HG03460 (cell line): ENCODE data around the gene HAT1.

Source experiments
- ATAC-seq: cut with Tn5 transposase; IDR thresholded peaks from one replicate; pipeline ENCODE4 v1.9.1; 2021; ENCODE audit not compliant: unreplicated experiment

The HAT1 gene

DNA sequence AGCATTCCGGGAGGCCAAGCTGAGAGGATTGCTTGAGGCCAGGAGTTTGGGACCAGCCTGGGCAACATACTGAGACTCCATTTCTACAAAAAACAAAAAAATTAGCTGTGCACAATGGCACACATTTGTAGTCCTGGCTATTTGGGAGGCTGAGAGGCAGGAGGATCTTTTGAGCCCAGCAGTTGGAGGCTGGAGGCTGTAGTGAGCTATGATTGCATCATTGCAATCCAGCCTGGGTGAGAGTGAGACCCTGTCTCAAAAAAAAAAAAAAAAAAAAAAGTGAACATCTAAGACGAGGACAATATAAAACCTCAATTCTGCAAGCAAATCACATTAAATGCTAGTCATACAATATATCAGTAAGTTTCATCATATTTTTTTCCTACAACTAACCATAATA lies 2.8 kb upstream of the HAT1 start:
- no peak for ATAC-seq

DNA sequence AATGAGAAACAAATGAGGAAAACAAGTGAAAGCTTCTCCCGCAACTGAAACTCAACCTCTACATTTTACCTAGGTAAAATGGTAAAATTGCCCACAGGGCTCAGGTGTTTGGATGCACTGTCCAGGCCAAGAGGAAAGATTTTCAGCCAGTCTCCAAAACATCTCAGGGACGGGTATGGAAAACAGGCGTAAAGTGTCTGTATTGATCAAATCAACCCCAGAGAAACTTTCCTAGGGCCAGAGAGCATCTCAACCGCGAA lies 361 bp upstream of the HAT1 start:
- no peak for ATAC-seq

DNA sequence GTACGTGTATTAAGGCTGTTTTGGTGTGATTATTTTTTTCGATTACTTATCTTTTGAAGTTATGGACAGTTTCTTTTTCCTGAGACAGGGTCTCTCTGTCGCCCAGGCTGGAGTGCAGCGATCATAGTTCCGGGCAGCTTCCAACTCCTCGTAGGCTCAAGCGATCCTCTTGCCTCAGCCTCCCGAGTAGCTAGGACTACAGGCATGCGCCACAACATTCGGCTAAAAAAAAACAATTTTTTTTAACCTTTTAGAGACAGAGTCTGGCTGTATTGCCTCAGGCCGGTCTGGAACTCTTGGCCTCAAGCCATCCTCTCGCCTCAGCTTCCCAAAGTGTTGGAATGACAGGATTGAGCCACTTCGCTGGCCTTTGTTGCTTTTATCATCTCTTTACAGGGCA lies 945 bp downstream of the HAT1 start:
- no peak for ATAC-seq

DNA sequence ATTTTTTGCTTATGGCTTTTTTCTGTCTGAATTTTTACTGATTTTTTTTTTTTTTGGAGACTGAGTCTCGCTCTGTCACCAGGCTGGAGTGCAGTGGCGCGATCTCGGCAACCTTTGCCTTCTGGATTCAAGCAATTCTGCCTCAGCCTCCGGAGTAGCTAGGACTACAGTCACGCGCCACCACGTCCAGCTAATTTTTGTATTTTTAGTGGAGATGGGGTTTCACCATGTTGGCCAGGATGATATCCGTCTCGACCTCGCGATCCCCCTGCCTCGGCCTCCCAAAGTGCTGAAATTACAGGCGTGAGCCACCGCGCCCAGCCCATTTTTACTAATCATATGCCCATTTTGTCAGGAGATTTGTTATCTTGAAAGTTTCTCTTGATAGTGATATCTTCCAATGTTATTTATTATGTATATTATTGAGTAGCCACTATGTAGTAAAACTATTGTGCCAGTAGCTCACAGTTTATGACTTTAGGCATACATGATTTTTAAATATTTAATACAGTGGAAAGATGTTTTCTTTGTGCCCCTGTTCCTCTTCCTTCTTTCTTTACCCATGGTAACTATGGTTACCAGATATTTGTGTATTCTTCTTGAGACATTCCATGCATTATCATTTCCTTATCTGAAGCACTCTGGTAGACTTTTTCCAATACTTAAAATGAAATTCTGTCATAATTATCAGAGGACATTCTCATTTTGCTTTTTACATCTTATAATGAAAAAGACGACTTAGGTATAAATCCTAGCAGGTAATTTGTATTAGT lies 2.1 kb downstream of the HAT1 start:
- ATAC-seq = no peak

DNA sequence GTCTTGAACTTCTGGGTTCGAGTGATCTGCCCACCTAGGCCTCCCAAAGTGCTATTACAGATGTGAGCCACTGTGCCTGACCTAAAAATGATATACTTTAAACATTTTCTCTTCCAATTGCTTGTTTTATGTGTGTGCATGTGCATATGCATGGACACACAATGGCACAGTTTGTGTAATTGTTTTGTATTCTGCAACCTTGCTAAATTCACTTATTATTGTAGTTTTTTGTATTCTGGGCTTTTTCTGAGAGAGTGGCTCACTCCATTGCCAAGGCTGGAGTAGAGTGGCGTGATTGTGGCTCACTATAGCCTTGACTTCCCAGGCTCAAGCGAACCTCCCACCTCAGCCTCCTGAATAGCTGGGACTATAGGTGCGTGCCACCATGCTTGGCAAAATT lies 8.1 kb downstream of the HAT1 start:
- no peak for ATAC-seq

DNA sequence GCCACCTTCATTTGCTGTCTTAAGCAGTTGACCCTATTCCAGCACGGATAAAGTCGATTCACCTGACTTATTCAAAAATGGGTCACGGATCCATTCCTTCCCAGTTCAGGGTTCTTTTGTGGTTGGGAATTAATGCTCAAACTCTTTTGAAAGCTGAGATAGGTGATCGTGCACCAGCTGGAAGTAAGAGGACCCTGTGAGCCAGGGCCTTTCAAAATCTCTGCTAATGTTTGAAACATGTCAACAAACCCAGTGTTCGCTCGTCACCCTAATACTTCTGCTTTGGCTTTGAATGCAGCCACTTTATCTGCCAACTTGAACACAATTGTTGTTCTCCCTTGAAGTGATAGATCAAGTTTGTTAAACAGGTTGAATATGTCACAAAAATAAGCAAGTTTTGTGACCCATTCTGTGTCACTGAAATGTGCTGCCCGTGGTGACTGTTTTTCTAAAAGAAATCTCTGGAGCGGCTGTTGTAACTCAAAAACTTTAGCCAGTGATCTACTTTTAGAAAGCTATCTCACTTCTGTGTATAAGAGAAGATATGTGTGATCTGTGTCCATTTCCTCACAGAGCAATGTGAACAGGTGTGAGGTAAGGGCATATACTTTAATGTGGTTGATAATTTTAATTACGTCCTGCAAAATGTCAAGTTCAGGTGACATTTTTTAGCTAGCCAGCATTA lies 16.9 kb downstream of the HAT1 start:
- no peak for ATAC-seq

DNA sequence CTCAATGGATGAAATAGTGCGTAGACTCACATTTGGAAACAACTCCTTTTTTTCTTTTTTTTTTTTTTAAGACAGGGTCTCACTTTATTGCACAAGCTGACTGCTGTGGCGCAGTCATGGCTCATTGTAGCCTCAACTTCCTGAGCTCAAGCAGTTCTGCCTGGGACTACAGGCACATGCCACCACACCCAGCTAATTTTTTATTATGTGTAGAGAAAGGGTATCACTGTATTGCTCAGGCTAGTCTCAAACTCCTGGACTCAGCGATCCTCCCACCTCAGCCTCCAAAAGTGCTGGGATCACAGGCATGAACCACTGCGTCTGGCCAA lies 17.4 kb downstream of the HAT1 start:
- no peak for ATAC-seq

DNA sequence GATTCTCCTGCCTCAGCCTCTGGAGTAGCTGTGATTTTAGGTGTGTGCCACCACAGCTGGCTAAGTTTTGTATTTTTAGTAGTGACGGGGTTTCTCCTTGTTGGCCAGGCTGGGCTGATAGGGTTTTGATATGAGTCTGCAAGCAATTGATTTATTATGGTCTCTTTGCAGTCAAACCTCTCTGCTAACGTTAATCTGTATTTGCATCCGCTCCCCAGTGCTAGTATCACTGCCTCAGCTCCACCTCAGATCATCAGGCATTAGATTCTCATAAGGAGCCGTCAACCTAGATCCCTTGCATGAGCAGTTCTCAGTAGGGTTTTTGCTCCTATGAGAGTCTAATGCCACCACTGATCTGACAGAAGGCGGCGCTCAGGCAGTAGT lies 19.0 kb downstream of the HAT1 start:
- no peak for ATAC-seq

DNA sequence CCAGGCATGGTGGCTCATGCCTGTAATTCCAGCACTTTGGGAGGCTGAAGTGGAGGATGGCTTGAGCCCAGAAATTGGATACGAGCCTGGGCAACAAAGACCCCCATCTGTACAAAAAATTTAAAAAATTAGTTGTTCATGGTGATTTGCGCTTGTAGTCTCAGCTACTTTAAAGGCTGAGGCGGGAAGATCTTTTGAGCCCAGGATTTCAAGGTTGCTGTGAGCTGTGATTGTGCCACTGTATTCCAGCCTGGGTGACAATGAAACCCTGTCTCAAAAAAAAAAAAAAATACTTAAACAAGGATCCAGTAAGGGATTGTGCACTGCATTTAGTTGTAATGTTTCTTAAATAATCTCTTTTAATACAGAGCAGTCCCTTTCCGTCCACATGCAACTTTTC lies 21.6 kb downstream of the HAT1 start:
- ATAC-seq = no peak

DNA sequence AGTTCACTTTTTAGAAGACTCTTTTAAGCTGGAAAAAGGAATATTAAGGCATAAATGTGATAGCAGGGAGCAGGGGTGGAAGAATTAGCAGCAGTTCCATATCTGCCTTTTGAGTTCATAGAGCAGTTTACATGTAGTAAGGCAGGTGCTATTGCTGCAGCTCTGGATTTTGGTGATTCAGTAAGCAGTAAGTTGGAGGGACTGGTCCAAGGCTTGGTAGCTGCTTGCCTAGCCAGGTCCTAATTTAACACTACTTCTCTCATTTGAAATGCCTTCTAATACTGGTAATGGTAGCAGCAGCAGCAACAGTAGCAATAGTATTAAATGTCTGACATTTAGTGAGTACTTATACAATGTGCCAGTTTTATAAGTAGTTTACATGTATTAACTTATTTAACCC lies 30.0 kb downstream of the HAT1 start:
- no peak for ATAC-seq

DNA sequence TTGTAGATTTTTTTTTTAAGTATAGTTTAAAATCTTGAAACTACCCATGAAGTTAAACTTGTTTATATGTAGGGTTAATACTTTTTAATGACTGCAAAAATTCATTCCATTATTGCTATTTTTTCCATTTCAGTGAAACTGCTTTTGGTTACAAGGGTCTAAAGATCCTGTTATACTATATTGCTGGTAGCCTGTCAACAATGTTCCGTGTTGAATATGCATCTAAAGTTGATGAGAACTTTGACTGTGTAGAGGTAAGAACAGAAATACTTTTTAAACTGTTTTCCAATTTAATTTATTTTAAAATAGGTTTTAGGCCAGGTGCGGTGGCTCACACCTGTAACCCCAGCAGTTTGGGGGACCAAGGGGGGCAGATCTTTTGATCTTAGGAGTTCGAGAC lies 30.5 kb downstream of the HAT1 start:
- no peak for ATAC-seq

DNA sequence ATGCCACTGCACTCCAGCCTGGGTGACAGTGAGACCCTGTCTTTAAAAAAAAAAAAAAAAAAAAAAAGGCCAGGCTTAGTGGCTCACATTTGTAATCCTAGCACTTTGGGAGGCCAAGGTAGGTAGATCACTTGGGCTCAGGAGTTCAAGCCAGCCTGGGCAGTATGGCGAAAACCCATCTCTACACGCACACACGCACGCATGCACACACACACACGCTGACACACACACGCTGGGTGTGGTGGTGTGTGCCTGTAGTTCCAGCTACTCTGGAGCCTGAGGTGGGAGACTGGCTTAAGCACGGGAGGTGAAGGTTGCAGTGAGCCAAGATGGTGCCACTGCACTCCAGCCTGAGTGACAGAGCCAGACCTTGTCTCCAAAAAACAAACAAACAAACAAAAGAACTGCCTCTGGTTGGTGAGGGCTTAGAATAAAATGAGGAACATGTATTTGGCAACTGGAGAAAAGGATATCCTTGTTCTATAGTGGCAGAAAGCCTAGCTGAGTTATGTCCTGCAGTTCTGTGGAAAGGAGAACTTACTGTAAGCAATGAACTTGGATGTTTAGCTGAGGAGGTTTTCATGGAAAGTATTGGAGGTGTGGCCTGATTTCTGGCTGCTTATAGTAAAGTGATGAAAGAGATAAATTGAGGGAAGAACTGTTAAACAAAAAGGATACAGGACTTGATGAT lies 34.0 kb downstream of the HAT1 start:
- ATAC-seq = no peak

DNA sequence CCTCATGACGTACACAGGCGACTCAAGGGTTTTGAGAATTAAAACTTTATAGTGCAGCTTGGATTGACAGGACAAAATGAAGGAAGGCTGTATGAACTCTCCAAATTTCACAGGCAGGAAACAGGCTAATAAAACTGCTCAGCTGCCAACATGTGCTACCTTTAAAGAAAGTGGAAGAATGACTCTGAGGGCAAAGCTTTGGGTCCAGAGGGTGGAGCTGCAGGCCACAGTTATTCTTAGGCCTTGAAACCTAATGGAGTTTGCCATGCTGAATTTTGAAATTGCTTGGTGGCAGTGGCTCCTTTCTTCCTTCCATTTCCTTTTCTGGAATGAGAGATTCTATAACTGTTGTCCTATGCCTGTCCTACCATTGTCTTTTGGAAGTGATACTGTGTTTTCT lies 34.8 kb downstream of the HAT1 start:
- ATAC-seq = no peak

DNA sequence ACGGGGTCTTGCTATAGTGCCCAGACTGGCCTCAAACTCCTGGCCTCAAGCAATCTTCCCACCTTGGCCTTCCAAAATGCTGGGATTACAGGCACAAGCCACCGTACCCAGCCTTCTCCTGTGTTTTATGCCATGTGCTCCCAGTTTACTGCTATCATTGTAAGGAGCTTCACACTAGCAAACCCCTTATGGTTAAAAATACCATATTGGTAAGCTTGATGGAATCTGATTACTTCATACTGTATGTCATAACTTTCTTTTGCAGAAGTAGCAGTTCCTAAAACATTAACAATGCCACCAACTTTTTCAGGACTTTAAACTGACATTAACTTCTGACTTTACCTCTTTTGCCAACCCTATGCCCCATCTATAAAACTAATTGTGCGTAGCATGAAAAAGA lies 36.2 kb downstream of the HAT1 start:
- ATAC-seq = no peak

DNA sequence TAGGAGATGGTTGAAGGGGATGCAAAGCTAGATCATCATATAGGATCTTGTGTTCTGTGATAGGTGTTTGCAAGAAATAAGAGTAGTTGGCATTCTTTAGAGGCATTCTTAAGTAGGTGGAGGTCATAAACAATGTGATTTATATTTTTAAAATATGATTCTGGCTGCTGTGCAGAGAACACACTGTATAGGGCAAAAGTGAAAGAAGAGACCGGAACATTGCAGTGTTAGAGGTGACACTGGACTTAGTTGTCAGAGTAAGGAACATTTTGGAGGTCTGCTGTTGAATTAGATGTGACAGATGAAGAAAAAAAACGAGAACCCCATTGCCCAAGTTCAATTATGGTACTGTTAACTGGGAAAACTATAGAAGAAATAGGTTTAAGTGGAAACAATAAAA lies 37.7 kb downstream of the HAT1 start:
- ATAC-seq = no peak

DNA sequence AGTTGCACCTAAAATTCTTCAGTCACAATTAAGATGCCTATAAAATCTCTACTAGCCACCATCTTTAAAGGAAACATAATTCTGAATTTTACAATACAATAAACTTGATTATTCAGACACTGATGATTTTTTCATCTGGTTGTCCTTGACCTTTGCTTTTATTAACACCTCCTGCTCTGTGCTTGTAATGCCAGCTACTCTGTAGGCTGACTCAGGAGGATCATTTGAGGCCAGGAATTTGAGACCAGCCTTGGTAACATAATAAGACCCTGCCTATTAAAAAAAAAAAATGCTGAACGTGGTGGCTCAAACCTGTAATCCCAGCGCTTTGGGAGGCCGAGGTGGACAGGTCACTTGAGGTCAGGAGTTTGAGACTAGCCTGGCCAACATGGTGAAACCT lies 38.3 kb downstream of the HAT1 start:
- no peak for ATAC-seq

DNA sequence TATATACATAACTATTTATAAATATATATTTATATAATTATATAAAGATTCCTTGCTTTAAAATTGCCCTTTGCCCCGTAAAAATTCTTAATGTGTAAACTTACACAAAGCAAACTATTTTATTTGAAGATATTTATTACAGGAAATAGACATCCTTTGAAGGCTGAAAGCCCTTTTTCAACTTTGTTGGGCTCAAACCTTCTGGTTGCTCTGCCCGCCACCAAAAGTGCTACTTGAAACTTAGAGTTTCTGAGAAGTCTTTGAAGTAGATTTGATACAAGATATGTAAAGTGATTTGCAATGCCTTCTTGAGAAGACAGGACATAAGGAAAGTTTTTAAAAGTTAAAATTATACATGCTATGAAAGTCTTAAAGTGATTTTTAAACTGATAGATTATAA lies 40.9 kb downstream of the HAT1 start:
- ATAC-seq = no peak

DNA sequence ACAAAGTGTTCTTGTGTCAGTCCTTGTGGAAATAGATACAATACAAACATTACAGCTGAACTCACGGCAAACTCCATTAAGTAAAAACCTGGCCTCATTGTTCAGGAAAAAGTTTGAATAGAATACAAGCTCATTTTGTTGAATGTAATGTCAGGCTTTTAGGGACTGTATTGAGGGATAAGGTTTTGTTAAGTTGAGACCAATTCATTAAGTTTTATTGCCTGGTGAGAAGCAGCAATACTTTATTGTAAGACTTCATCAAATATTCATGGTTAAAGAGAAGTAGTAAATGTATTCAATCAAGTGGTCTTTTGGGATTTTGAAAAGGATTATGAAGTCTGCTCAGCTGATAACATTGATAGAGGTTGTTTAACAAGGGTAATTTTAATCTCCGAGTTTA lies 42.0 kb downstream of the HAT1 start:
- no peak for ATAC-seq

DNA sequence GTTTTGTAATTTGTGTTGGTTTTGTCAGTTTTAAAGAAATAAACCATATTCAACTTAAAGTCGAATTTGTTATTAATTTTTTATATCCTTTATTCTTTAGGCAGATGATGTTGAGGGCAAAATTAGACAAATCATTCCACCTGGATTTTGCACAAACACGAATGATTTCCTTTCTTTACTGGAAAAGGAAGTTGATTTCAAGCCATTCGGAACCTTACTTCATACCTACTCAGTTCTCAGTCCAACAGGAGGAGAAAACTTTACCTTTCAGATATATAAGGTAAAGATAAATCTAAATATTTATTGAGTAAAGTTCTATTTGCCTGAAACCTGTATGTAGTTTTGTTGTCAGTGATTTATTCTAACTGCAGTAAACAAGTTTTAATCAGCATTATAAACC lies 43.0 kb downstream of the HAT1 start:
- no peak for ATAC-seq

DNA sequence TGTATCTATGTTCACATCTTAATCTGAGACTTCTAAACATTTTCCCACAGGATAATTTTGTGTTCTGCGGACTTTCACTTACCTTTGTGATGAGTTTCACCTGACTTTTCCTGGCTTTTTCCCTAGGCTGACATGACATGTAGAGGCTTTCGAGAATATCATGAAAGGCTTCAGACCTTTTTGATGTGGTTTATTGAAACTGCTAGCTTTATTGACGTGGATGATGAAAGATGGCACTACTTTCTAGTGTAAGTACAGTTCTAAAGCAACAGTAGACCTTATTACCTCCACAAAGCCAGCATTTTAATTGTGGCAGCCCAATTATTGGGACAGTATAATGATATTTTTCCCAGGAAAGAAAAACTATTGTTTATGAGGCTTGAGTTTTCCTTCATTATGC lies 43.4 kb downstream of the HAT1 start:
- no peak for ATAC-seq

DNA sequence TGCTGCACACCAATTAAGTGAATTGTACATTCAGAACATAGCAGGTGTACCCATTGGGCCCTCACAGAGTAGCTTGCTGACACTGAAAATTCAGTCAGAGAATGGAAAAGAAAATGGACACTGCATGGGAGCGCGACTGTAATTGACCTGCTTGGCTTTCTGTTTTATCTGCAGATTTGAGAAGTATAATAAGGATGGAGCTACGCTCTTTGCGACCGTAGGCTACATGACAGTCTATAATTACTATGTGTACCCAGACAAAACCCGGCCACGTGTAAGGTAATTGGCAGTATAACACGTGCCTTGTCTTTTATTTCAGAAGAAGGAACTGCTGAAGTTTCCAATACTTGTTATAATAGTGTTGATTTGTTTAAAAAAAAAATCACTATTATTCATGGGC lies 44.0 kb downstream of the HAT1 start:
- no peak for ATAC-seq

DNA sequence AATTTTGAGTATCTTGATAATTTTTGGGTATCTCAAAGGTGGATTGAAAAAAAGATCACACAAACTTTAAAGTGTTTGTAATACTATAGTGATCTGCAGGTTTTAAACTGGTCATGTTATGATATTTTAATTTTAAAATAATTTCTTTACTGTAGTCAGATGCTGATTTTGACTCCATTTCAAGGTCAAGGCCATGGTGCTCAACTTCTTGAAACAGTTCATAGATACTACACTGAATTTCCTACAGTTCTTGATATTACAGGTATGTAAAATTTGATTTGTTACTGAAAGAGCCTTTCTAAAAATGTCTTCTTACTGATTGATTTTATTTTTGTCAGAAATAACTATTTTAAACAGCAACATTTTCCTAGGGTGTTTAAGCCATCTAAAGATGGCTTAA lies 44.4 kb downstream of the HAT1 start:
- ATAC-seq = no peak

DNA sequence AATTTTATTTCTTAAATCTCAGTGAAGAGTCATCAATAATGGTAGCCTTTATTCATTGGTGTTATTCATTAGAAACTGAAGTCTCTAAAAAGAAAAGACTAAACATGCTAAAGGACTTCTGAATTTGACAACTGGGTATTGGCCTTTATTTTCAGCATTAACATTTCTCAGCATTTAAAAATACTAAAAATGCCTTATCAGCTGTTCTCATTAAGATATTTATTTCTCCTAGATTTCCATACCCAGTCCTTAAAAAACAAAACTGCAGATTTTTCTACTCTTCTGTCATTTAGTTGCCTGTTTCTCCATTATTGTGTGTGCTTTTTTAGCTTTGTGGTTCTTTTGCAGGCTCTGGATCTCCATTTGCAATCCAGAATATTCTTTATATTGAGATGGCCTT lies 46.2 kb downstream of the HAT1 start:
- ATAC-seq = no peak
